Measurements from ENCODE around the gene HNRNPUL1. TPM values are rescaled to one million over a fixed set of nuclear protein-coding genes. Genes with fewer than 3 reads are reported as not detected.

Gene HNRNPUL1
- total and polyA plus RNA-seq, 2 of the 8 experiments (the other 6 are each of a cell fraction or from before 2014, with no cell fraction given), result 99.5 to 264 TPM

DNA sequence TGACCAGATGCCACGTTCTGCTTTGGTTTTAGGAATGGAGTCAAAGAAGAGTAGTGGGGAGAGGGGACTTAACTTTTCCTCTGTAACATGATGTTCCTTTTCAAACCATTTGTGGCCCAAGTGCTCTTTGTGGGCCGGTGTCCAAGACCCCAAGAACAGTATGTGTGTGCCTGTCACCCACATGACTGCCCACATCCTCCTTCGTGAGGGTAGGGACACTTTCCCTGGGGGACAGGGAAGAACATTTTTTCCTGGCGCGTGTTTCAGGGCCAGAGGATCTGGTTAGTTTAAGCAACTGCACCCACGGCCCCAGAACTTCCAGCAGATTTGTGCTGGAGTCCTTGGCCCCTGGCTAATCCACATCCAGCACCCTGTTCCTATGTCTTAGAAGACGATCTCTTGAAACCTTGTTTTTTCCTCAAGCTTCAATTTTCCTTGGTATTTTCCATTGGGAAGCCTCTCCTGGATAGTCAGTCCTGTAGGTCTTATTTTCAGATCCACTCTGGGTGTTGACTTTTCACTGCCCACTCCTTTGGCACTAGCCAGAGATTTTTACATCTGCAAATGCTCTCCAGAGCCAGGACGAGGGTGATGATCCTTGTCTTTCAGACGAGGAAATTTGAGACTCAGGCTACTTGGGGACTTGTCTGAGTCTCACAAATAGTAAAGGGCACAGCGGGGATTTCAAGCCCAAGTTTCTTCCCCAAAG, 35.0 kb downstream of the HNRNPUL1 start (continued):
- no peak for TF ChIP-seq ZNF274 (IDR thresholded peaks at IDR 0.05; ENCODE audit: borderline replicate concordance, extremely low read depth, low read length)
- no peak for TF ChIP-seq SP1 (IDR thresholded peaks at IDR 0.05; ENCODE audit: low read depth, low read length)
- TF ChIP-seq, protein P1, sequence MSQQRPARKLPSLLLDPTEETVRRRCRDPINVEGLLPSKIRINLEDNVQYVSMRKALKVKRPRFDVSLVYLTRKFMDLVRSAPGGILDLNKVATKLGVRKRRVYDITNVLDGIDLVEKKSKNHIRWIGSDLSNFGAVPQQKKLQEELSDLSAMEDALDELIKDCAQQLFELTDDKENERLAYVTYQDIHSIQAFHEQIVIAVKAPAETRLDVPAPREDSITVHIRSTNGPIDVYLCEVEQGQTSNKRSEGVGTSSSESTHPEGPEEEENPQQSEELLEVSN (IDR thresholded peaks at IDR 0.05), result no peak
